ENCODE results near the gene HECTD4. TPM values are rescaled to one million over a fixed set of nuclear protein-coding genes. Genes with fewer than 3 reads are reported as not detected.

HECTD4 gene
- total and polyA plus RNA-seq, 9 of the 15 experiments (the other 6 are each of a cell fraction or from before 2014, with no cell fraction given) = 3.5 to 33.3 (median 13.5) TPM

- TF ChIP-seq RBM17 (IDR thresholded peaks at IDR 0.05; ENCODE audit: borderline replicate concordance, low read depth, low read length) (no peak), WHSC1 (IDR thresholded peaks at IDR 0.05; ENCODE audit: low read length) (no peak), KAT8 (IDR thresholded peaks at IDR 0.05; ENCODE audit: low read depth) (no peak), RFX7 (CRISPR knock-in tag; IDR thresholded peaks at IDR 0.05) (no peak), POLR2AphosphoS2 (IDR thresholded peaks at IDR 0.05; ENCODE audit: low read length) (no peak), TRIM25 (IDR thresholded peaks at IDR 0.05; ENCODE audit: borderline replicate concordance) (no peak), EP300 (IDR thresholded peaks at IDR 0.05; ENCODE audit: low read length) (no peak), PTRF (tag; IDR thresholded peaks at IDR 0.05) (no peak), SAFB2 (IDR thresholded peaks at IDR 0.05; ENCODE audit: borderline replicate concordance, low read depth, low read length, severe bottlenecking) (no peak)
Measured at GRCh38 chr12:112370199-112370598, 12.0 kb downstream of the HECTD4 start (continued).

GRCh38 chr12:112368856-112369255 lies 13.4 kb downstream of the HECTD4 start:
- ATAC-seq (no peak), DNase-seq (ENCODE audit: extremely low read depth in 1 of 4, low spot score in 3 of 4) (no peak), FAIRE-seq (no peak)
- Histone ChIP-seq H3K9me1 (ENCODE audit: control insufficient read depth, insufficient read depth, low read length) (no peaks in the 10 kb centered on the region), H3K27me3 (ENCODE audit: control insufficient read depth in 2 of 2, insufficient read depth in 2 of 2, low read length in 2 of 2) (no peaks in the 10 kb centered on the region), H3K4me2 (ENCODE audit: insufficient read depth, low read length) (no peak overlapping the region), H3K4me3 (no peak overlapping the region), H3K4me1 (replicated peaks in 1 of 2; ENCODE audit: control insufficient read depth in 2 of 2, insufficient read depth in 2 of 2, low read length in 2 of 2) (peaks cover 18 to 28% of the 10 kb centered on the region in 2 experiments), H3K9ac (ENCODE audit: insufficient read depth in 1 of 2, low read depth in 2 of 2, low read length in 2 of 2) (no peak overlapping the region), H3K79me2 (ENCODE audit: control insufficient read depth, insufficient read depth, low read length) (peaks cover 82% of the 10 kb centered on the region), H3K9me3 (replicated peaks; ENCODE audit: control insufficient read depth, insufficient read depth, low read depth, low read length) (no peaks in the 10 kb centered on the region), H4K20me1 (replicated peaks; ENCODE audit: control insufficient read depth, insufficient read depth, low read length) (no peaks in the 10 kb centered on the region), H2AFZ (ENCODE audit: low read depth, low read length) (no peak overlapping the region), H3K36me3 (ENCODE audit: control insufficient read depth, insufficient read depth, low read length) (no peaks in the 10 kb centered on the region), H3K27ac (ENCODE audit: extremely low read depth, low read depth, low read length) (no peak overlapping the region)
- TF ChIP-seq CEBPB (tag; IDR thresholded peaks at IDR 0.05) (no peak), CHD2 (IDR thresholded peaks at IDR 0.05; ENCODE audit: low read depth, low read length) (no peak), TARDBP (IDR thresholded peaks at IDR 0.05) (no peak), NONO (IDR thresholded peaks at IDR 0.05; ENCODE audit: low read depth in 2 of 2, low read length in 1 of 2) (no peak), GATAD2A (IDR thresholded peaks at IDR 0.05) (no peak), ZKSCAN3 (CRISPR knock-in tag; IDR thresholded peaks at IDR 0.05) (no peak), ZNF449 (CRISPR knock-in tag; IDR thresholded peaks at IDR 0.05) (no peak)
- 77% methylated on average over 6 of the region's 6 CpGs for WGBS (ENCODE audit: insufficient coverage, low coverage, missing lambda C conversion rate)
- in situ Hi-C loops (cut with MboI) = no loop called here
- CTCF ChIA-PET (ENCODE audit: low intra/inter-chr PET ratio) = no interaction called here
- intact Hi-C loops (cut with micrococcal nuclease) = no loop called here
- no TSS peak for BruUV-seq (replicated peaks)
- POLR2A ChIA-PET = interaction anchor here (0.6 to 1.0 kb wide), 3 partner anchors 12 to 48 kb away, joined by 3 to 4 read pairs (median 3); no protein-coding TSS in a partner anchor

Data from K562 (cell line).